Measurements from ENCODE around the gene CD320. TPM values are rescaled to one million over a fixed set of nuclear protein-coding genes. Genes with fewer than 3 reads are reported as not detected.
A peak's percentile ranks its signal among the peaks of the same experiment; 100 is the strongest.

The CD320 gene
- total RNA-seq, 2 donors from 2014 or later, result 48.8 to 51.0 TPM

DNA sequence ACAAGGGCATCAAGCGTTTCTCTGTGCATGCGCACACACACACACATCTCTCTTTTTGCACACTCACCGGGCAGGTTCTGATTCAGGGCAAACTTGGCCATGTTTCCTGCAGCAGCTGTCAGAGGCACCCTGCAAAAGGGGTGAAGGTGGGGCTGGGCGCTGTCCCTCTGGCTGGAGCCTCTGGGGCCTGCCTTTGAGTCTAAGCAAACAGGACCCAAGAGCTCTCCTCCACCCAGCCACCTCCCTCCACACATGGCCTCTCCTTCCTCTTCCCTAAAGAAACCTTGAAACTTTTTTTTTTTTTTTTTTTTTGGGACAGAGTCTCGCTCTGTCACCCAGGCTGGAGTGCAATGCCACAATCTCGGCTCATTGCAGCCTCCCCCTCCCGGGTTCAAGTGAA, 29.6 kb upstream of the CD320 start:
- no peak overlapping the region for H3K27ac ChIP-seq
- H3K4me3 ChIP-seq, result no peak overlapping the region
- no peak for TF ChIP-seq CTCF (IDR thresholded peaks at IDR 0.05)
- H3K27me3 ChIP-seq, result peaks cover 9 to 10% of the 10 kb centered on the region in 2 donors
- H3K36me3 ChIP-seq, result no peaks in the 10 kb centered on the region
- DNase-seq (ENCODE audit: low spot score), result no peak
- H3K4me1 ChIP-seq, result peaks cover 0 to 34% of the 10 kb centered on the region in 2 donors
- no peaks in the 10 kb centered on the region for H3K9me3 ChIP-seq

- no peak for TF ChIP-seq CTCF (IDR thresholded peaks at IDR 0.05)
- no peak overlapping the region for H3K27ac ChIP-seq
- no peaks in the 10 kb centered on the region for H3K9me3 ChIP-seq
- DNase-seq (ENCODE audit: low spot score), result no peak
- H3K36me3 ChIP-seq, result no peaks in the 10 kb centered on the region
- H3K27me3 ChIP-seq, result peaks cover 9 to 10% of the 10 kb centered on the region in 2 donors
- no peak overlapping the region for H3K4me3 ChIP-seq
- H3K4me1 ChIP-seq, result peaks cover 0 to 30% of the 10 kb centered on the region in 2 donors
These were observed 28.5 kb upstream of the CD320 start for GRCh38 chr19:8336660-8337059.

DNA sequence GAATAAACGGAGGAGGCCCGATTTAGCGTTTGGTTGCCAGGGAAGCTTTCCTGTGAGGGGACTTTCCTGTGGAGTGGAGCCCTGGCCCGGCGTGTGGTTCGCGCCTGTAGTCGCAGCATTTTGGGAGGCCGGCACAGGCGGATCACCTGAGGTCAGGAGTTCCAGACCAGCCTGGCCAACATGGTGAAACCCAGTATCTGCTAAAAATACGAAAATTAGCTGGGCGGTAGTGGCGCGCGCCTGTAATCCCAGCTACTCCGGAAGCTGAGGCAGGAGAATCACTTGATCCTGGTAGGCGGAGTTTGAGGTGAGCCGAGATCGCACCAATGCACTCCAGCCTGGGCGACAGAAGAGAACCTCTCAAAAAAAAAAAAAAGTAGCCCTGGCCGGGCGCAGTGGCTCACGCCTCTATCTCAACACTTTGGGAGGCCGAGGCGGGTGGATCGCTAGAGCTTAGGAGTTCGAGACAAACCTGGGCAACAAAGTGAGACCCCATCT, 28.0 kb upstream of the CD320 start:
- DNase-seq (ENCODE audit: low spot score), result no peak
- no peaks in the 10 kb centered on the region for H3K36me3 ChIP-seq
- H3K9me3 ChIP-seq, result no peaks in the 10 kb centered on the region
- peaks cover 9 to 10% of the 10 kb centered on the region in 2 donors for H3K27me3 ChIP-seq
- no peak overlapping the region for H3K27ac ChIP-seq
- H3K4me3 ChIP-seq, result no peak overlapping the region
- peaks cover 0 to 30% of the 10 kb centered on the region in 2 donors for H3K4me1 ChIP-seq
- TF ChIP-seq CTCF (IDR thresholded peaks at IDR 0.05), result no peak

- H3K27ac ChIP-seq, result no peak overlapping the region
- H3K9me3 ChIP-seq, result no peaks in the 10 kb centered on the region
- peak overlapping the region in 1 of 2 donors; percentile 31 for H3K4me3 ChIP-seq
- no peaks in the 10 kb centered on the region for H3K36me3 ChIP-seq
- TF ChIP-seq CTCF (IDR thresholded peaks at IDR 0.05), result no peak
- H3K4me1 ChIP-seq, result peaks cover 0 to 29% of the 10 kb centered on the region in 2 donors
- peaks cover 9 to 10% of the 10 kb centered on the region in 2 donors for H3K27me3 ChIP-seq
- no peak for DNase-seq (ENCODE audit: low spot score)
These were observed 27.3 kb upstream of the CD320 start for GRCh38 chr19:8335343-8336071.

DNA sequence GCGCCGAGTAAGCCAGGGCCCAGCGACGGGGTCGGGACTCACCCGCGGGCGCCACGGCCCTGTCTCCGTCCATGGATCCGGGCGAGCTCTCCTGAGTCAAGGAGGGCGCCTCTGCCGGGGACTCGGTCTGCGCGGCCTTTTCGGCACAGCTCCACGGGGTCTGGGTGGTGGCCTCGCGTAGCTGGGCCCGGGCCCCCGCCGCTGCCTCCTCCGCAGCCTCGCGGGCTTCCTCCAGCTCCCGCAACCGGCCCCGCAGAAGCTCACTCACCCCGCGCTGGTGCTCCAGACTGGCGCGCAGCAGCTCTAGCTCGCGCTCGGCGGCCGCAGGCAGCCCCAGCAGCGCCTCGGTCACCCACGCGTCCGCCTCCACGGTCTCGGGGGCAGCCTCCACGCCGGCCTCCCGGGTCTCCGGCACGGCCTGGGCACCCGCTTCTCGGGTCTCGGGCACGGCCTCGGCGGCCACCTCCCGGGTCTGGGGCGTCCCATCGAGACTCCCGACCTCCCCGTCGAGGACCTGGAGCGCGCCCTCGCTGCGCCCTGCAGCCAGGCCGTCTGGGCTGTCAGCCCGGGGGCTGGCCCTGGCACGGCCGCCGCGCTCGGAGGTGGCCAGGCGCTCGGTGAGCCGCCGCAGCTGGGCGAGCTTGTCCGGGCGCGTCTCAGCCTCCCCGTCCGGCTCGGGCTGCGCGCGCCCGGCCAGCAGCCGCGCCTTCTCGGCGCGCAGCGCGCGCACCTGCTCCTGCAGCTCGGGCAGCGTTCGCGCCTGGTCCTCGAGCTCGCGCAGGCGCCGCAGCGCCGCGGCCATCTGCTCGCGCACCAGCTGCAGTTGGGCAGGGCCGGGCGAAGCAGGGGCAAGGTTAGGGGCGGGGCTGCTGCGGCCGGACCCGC, 26.5 kb upstream of the CD320 start:
- H3K27ac ChIP-seq, result no peak overlapping the region
- H3K36me3 ChIP-seq, result no peaks in the 10 kb centered on the region
- peak overlapping the region in 1 of 2 donors; percentile 31 for H3K4me3 ChIP-seq
- TF ChIP-seq CTCF (IDR thresholded peaks at IDR 0.05), result no peak
- H3K27me3 ChIP-seq, result peaks cover 9 to 10% of the 10 kb centered on the region in 2 donors
- H3K9me3 ChIP-seq, result no peaks in the 10 kb centered on the region
- DNase-seq (ENCODE audit: low spot score), result no peak
- peaks cover 0 to 26% of the 10 kb centered on the region in 2 donors for H3K4me1 ChIP-seq
